EL (cell line): Measurements from ENCODE around the gene MTFR2.
"Not testable (repeated sequence)": the region's sequence is repeated elsewhere in the genome, so short reads cannot be mapped to it uniquely, and the experiment has no call there.

Source experiments
- DNase-seq: peaks from one replicate; pipeline ENCODE4 v3.0.0-alpha.2; 2016

MTFR2 gene

DNA sequence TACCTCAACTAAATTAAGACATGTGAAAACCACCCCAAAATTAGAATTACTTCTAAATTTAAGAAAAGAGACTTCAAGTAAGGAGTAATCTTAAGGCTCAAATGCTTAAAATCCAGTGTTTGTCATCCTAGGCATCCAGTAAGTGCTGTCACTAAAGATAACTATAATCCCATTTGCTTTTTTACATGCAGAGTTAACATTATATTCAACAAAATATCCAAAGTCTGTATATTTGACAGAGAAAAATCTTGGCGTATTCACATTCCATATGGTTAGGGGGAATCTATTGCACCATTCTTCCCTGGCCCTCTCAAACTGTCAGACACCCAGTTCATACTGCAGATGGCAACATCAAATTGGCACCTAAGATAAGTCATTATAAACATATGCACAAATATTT is 17.4 kb downstream of the MTFR2 start:
- DNase-seq = no peak

DNA sequence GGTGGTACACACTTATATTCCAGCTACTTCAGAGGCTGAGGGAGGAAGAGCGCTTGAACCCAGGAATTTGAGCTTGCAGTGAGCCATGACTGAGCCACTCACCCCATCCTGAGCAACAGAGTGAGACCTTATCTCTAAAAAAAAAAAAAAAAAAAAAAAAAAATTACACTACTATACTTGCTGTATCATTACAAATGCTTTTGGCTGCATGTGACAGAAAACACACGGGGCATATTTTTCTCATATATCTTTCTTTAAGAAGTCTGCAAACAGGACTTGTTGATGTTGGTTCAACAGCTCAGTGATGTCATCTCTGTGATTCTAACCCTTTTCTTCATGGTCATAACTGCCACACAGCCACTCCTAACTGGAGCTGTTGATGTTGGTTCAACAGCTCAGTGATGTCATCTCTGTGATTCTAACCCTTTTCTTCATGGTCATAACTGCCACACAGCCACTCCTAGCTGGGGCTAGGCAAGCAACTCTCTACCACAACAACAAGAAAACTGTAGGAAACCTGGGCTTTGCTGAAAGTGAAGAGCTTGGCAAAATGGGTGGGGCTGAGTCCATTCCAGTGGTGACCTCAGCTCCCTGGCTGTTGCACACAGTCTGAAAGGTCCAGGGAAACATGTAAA is 19.8 kb downstream of the MTFR2 start:
- DNase-seq = no peak

DNA sequence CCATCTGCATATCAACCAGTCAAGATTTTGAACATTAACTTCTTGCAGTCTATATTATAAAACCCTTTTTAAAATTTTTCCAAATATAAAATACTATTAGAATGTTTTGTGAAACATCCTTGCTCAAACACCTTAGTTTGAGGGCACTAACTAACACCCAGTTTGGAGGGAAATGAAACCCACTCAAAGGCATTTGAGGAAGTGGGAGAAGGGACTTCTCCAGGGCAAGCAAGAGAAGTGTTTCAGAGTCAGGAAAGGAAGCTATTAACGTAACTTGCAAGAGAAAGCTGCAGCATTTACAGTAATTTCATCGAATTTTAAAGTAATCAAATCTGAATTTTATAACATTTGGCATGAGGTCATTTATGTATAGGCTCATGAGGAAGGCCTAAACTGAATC is 21.3 kb downstream of the MTFR2 start:
- DNase-seq = no peak

DNA sequence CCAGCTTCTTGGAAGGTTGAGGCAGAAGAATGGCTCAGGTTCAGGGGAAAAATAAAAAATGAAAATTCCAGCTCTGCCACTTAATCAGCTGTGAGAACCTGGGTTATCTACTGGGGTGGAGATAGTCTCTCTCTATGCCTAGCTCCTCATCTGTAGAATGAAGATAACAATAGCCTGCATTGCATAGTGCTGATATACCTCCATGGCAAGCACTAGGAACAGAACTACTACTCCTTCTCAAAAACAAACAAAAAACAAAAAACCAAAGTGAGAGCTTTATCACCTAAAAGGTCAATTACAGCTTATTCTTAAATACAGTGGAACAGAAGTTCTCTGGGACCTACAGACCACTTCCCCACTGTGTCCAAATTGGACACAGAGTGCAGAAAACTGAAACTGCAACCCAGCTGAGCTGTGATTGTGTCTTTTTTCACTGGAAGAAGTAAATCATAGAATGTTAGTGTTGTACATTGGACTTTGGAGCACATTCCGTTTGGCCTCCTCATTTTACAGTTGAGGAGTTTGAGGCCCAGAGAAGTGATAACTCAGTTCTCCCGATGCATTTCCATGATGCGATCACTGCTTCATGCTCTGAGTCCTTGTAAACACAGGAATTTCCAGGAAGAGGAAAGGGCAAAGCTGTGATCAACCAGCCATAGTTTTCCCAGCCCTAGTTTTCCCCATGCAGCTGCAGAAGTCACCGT is 23.3 kb downstream of the MTFR2 start:
- no peak for DNase-seq

DNA sequence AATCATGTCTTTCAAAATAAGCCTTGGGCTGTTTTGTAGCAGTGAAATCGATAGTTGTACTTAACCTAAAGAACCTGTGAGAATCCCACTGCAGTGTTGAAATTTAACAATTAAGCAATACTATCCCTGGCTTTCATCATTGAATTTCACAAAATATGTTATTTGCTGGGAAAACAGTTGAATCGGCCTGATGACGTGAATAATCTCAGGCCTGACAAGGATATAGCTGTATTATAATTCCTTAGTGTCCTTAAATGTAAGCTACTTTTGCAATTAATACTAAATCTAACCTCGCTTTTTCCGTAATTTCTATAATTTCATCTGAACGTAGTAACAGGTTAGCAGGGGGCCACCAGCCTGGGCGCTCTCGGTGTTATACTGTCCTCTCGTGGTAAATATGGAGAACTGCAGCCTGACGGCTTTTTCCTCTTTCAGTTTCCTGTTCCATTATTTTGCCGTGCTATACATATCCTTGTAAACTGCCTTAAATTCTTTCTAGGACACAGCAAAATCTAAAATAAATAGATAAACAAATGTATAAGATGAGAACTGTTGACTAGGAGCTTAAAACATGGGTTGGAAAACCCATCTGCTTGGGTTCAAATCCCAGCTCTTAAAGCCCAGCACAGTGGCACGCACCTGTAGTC is 24.0 kb downstream of the MTFR2 start:
- peak; percentile 68 for DNase-seq

DNA sequence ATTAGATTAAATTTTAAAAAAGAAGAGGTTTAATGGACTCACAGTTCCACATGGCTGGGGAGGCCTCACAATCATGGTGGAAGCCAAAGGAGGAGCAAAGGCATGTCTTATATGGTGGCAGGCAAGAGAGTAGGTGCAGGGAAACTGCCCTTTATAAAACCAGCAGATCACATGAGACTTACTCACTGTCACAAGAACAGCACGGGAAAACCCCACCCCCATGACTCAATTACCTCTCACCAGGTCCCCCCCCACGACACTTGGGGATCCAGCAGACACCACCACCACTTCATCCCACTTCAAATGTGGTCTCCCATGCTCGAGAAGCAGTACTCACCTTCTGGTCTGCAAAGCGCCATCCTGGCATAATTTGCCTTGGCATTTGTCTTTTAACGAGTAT is 24.6 kb downstream of the MTFR2 start:
- peak; percentile 21 for DNase-seq

DNA sequence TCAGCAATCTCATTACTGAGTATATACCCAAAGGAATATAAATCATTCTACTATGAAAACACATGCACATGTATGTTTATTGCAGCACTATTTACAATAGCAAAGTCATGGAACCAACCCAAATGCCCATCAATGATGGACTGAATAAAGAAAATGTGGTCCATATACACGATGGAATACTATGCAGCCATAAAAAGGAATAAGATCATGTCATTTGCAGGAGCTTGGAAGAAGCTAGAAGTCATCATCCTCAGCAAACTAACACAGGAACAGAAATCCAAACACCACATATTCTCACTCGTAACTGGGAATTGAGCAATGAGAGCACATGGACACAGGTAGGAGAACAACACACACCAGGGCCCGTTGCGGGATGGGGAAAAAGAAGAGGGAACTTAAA is 25.1 kb downstream of the MTFR2 start:
- not testable (repeated sequence) for DNase-seq

DNA sequence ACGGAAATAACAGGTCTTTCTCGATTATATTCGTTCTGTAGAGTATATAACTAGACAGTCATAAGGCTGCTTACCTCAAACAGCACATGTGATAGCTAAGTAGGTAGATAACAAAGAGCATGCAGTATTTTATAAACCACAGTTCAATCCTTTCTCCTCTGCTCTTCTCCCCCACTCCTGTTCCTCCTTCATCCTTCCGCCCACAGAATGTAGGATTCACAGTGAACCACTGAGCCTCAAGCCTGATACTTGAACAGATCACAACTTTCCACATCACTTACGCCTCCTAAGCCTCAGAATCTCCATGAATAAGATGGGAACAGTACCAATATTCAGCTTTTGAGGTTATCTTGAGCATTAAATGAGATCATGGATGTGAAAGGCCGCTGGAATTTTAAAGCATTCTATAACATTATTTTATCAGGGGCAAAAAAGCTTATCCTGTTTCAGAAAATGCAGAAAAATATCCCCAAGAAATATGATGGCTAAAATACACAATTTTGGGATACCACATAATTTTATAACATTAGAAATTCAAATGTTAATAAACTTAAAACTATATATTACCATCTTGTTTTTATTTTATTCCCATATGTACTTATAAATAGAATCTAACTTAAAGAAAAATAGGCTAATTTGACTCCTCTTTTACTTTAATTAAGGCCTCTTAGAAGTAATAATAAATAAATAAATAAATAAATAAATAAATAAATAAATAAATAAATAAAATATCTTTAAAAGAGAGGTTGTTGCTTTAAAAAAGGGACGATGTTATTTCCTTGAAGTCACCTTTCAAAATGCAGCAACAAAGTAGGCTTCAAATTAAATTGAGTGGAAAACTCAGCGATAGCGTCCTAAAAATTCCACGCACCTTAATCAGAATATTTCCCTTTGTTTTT is 33.4 kb downstream of the MTFR2 start:
- DNase-seq = no peak

DNA sequence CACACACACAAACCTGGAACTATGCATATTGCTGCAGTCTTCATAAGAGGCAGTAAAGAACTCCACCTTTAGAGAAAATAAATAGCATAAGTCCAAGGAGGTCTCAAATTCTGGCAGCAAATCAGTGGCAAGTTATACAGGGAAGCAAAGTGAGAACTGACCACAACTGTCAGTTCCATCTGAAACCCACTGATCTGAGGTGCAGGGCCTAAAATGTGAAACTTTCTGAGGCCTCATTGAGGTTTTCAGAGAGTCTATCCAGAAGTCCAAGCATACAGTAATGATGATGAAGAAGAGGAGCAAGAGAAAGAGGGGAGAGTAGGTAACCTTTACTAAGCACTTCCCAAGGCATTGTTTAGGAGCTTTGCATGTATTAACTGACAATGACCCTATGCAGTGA is 36.3 kb downstream of the MTFR2 start:
- DNase-seq = no peak

DNA sequence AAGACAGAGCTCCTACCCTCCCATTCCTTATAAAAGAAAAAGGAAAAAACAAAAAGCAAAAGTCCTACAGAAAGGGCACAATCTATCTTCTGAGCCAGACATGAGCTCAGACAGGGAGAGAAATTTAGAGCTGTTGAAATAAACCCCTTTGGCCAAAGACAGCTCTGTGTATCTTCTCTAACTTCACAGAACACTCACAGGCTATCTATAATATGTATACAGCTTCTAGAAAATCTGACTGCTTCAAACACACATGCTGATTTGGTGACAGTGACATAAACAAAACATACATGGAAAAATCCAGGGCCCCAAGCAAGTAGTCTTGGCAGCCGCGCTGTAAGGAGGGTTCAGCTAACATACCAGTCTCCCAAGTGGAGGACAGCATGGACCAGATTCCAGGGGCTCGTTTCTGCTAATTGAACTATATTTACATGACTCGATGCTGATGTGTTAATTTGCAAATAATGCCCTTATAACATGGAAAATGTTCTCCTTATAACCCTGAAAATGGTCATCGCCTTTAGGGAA is 37.0 kb downstream of the MTFR2 start:
- DNase-seq = no peak

DNA sequence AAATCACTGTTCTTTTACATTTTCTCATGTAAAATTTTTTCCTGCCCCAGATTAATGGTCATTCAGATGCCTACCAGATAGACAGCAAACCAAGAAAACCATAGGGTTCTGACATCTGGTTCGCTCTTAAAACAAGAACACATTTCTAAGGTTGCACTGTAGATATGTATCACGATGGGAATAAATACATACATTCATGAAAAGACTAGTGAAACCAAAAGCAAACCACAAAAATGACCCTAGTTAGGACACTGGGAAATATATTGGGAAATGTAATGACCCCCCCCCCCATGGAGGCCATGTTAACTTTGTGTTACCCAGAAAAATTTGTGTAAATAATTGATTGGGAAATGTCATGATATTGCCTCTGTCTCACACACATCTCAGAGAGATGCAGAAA is 37.5 kb downstream of the MTFR2 start:
- no peak for DNase-seq

DNA sequence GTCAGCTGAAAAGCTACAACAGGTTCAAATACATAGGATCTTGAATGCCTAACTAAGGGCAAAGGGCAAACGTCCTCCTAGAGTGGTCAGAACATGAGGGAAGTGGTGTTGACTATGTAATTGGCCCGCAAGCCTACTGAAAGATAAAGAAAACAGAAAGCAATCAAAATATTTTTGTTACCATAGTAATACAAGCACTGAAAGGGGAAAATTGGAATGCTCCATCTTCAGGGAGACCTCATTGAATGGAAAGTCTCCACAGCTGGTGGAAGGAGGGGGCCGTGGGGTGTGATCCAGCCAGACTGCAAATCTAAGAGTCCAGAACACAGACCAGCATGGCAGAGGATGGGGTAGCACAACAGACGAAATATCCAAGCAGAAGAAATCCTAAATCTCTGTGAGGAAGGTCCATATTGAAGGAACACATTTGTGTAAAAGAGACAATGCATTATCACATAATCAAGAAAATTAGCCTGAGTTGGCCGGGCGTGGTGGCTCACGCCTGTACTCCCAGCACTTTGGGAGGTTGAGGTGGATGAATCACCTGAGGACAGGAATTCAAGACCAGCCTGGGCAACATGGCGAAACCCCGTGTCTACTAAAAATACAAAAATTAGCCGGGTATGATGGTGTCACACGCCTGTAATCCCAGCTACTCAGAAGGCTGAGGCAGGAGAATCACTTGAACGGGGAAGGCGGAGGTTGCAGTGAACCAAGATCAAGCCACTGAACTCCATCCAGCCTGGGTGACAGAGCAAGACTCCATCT is 39.5 kb downstream of the MTFR2 start:
- no peak for DNase-seq

DNA sequence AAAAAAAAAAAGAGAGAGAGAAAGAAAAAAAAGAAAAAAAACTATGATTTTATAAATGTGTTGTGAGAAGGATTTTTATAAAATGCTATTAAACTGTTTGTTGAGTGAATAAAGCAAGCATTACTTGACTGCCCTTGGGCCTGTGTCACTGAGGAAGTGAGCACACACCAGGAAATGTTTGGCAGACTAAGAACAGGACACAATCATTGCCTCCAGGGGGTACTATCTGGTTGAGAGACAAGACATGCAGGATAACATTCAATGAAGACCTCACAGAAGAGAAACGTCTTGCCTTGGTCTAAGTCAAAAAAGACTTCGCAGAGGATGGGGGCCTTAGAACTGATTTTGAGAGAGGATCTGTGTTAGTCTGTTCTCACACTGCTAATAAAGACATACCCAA is 40.6 kb downstream of the MTFR2 start:
- no peak for DNase-seq

DNA sequence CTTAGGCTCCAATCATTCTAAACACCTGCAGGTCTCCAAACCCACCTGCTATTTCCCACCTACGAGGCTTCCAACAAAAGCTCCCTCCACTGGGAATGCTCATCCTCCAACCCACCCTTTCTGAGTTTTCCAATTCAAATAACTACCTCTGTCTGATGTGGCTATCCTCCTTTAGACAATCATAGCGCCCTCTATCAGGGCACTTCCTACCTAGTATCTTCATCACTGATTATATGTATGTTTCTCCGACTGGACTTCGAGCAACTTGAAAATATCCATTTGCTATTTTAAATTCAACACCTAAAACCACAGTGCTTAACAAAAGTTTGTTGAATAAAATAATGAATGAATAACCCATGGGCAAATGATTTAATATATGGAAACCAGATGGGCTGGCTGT is 41.3 kb downstream of the MTFR2 start:
- DNase-seq = no peak

DNA sequence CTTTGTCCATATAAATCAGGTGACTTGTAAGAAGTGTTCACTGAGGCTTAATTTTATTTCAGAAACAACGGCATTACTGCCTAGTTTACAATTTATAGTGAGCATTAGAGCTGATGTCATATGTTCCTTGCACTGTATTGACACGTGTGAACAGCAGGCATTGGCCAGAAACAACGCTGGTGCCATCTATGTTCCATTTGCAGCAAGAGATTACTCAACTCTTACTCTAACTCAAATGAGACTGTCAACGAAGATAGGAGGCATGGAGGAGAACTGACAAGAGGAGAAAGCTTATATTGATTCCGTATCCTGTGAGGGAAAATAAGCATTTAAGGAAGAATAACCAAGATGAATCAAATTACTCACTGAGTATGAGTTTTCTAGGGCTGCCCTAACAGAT is 48.4 kb downstream of the MTFR2 start:
- no peak for DNase-seq

DNA sequence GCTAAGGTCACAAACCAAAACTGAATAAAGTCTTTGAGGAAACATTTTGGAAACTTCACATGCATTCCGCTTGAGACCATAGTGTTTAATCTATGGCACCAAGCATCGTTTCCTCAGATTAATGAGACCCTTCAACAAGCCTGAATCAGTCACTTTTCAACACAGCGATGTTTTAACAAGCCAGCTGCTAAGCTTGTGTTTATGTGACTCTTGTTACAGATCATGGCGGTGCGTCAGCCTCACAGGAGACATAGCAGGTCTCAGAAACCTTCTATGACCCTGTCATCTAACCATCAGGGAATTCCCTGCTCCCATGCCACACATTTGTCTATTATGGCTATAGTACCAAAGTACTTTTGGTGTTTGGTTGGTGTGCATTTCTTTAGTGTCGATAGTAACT is 57.2 kb downstream of the MTFR2 start:
- DNase-seq = no peak

DNA sequence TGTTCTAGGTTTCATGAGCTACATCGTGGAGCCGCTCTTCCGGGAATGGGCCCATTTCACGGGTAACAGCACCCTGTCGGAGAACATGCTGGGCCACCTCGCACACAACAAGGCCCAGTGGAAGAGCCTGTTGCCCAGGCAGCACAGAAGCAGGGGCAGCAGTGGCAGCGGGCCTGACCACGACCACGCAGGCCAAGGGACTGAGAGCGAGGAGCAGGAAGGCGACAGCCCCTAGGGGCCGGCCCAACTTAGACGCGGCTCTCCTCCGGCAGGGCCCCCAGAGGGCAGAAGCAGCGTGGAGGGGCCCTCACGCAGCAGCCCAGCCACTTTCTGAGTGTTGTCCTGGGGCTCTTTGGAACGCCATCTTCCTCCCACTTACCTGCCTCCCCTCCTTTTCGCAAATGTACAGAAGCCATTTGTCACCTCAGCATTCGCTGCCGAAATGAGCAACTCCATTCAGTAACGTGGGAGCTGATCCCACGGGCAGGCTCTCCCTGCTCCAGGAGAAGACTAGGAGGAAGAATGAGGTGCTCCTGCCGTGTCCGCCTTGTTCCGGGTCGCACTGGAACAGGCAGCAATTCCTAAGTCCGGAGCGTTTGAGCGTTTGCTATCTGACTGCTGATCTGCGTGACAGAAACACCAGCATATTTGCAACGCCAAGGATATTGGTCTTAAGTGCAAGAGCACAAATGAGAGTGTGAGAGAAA is 58.4 kb downstream of the MTFR2 start:
- no peak for DNase-seq

DNA sequence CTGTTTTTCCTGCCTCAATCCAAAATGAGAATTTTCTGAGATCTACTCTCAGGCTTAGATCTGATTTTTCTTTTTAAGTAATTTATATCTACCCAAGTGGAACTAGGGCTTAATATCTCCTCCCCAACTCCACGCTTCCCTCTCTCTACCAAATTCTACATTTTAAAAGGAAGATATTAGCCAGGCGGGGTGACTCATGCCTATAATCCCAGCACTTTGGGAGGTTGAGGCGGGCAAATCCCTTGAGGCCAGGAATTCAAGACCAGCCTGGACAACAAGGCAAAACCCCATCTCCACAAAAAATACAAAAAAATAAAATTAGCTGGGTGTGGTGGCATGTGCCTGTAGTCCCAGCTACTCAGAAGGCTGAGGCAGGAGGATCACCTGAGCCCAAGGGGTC is 61.0 kb downstream of the MTFR2 start:
- DNase-seq = no peak

DNA sequence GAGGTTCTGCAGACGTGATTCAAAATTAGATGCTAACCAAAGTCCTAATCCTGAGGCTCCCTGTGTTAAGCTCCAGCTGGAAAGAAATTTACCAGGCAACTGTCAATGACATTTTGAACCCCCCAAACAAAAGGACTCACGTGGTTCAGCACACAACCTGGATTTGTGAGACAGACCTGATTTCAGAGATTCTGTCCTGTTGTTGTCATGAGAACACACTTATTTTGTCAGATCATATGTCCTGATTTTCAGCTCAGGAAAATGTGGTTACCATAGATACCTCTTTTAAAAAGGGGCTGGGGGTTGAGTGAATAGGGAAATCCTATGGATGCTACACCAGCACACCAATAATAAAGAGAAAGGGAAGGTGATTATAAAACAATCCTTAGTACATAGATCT is 61.6 kb downstream of the MTFR2 start:
- DNase-seq = no peak

DNA sequence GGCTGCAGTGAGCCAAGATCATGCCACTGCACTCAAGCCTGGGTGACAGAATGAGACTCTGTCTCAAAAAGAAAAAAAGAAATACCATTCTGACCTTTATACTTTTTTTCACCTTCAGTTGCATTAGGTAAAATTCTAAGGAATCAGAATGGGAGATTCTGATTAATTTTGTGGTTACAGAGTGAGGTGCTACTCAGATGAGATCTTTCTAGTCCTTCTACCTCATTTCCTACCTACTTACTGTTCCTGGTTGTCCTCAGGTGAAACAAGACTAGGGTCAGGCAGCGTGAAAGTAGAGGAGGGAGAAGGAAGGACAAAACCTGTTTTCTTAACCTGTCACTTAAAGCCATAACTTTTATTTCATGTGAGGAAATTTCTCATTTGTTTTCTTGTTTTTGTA is 63.7 kb downstream of the MTFR2 start:
- DNase-seq = no peak

DNA sequence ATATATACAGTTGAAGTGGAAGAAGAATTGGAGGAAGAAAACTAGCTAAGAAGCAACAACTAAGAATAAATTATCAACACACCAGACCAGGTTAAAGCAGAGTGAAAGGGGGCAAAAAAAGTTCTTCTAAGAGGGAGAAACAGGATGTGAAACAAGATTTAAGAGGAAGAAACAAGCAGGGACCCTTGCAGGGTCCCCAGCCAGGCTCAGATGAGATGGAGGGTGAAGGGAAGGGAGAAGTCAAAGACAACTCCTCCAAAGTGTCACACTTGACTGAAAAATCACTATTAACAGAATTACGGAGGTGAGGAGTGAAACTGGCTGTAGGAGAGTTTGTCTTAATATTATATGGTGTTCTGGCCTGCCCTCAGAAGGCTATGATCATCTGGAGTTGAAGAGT is 65.4 kb downstream of the MTFR2 start:
- no peak for DNase-seq

DNA sequence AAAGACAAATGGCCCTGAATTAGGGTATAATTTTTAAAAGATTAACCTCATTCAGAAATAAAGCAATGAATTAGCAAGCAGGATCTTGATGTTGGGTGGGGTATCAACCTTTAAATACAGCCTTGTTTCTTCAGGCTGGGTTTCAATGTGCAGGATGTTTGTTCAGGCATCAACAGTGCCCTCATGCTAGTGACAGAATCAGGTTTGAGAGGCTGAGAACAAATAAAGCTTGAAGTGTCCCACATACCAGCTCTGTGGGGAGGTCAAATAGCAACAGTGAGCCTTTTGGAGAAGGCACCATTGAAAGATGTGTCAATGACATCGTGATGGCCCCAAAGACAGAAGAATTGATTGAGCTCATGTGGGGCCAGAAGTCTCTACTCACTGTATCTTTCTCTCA is 68.2 kb downstream of the MTFR2 start:
- DNase-seq = no peak
